Body of pancreas (tissue), 4 donors: ENCODE results near the gene PRTFDC1.

Experiments
- CTCF ChIP-seq, 7 experiments: fragments of 450-650 bp in 4 of 7; fragments of 200-600 bp in 3 of 7; sonication (generic) in 3 of 7; IDR thresholded peaks; one replicate each; pipeline ENCODE4 v1.5.1; 2016 to 2019; ENCODE audit warnings: antibody characterized with exemption in 7 of 7
- POLR2A ChIP-seq, 3 donors: fragments of 450-650 bp; IDR thresholded peaks; one replicate each; pipeline ENCODE4 v1.6.1; 2016; ENCODE audit warnings: antibody characterized with exemption in 3 of 3, mild to moderate bottlenecking in 2 of 3

DNA sequence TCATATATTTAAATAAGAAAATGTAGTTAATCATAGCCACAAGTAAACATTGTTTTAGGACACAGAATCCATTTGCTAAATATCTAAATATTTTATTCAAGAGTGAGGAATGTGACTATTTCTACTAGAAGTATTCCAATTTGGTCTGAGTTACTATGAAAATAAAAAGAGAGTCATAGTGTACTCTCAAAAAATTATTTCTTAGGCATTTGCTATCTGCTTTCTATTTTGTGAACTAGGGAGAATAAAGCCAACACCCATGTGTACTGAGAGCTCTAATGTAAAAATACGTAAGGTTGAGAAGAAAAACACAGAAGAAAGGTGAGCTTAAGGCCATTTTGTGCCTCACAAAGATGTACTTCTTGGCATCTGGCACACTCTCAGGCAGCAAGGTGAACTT is 38.3 kb downstream of the PRTFDC1 start:
- no peak for TF ChIP-seq CTCF (IDR thresholded peaks at IDR 0.05)
- no peak for TF ChIP-seq POLR2A (IDR thresholded peaks at IDR 0.05)
